HCT116 (cell line): ENCODE measurements around the gene RPTOR. TPM values are rescaled to one million over a fixed set of nuclear protein-coding genes. Genes with fewer than 3 reads are reported as not detected.

ENCODE experiments used
- ATAC-seq: fragments of 200-7000 bp; cut with Tn5 transposase; 2 replicates; pipeline ENCODE4 v1.9.1; 2020; ENCODE audit warnings: mild to moderate bottlenecking, moderate library complexity
- BruUV-seq: library from RNA; stranded (reverse); fragments of 400-500 nt; replicated peaks from 2 replicates; lab custom pipeline; 2021; lab: Mats Ljungman, UMichigan
- CTCF ChIA-PET: fragments of 300-600 bp; sonication (Branson Sonifier 250); formaldehyde crosslinking; loops from one replicate; lab custom pipeline; 2021; ENCODE audit warnings: antibody characterized with exemption; lab: Charles Lee
- POLR2A ChIA-PET: fragments of 300-600, 350-600 bp; sonication (Branson Sonifier 250); formaldehyde crosslinking; loops from one replicate; lab custom pipeline; 2021; ENCODE audit warnings: antibody characterized with exemption; lab: Charles Lee
- RAD21 ChIA-PET, 2 experiments: fragments of 300-600 bp; sonication (Branson Sonifier 250); formaldehyde crosslinking; loops; one replicate each; lab custom pipeline; 2023; ENCODE audit warnings: low total read pairs in 2 of 2; ENCODE audit not compliant: uncharacterized antibody in 2 of 2, unreplicated experiment in 2 of 2, low non-redundant PET in 1 of 2; lab: Charles Lee
- DNase-seq: peaks from one replicate; pipeline ENCODE4 v3.0.0-alpha.2; 2010; ENCODE audit warnings: low read depth, low spot score
- H2AFZ ChIP-seq: fragments of 200-600 bp; shearing (Covaris generic), sonication (generic); 2 replicates; pipeline ENCODE4 v1.6.1; 2017; ENCODE audit warnings: low read depth, mixed run types, mixed read lengths, antibody characterized with exemption, low read length; ENCODE audit not compliant: poor library complexity, severe bottlenecking
- H3K27ac ChIP-seq: 2 replicates; pipeline ENCODE4 v1.5.1; 2012; ENCODE audit warnings: low read depth, low read length
- H3K27me3 ChIP-seq: fragments of 200-600 bp; sonication (generic); 2 replicates; pipeline ENCODE4 v1.6.1; 2016; ENCODE audit warnings: mixed run types, low read length, mixed read lengths; ENCODE audit not compliant: insufficient read depth
- H3K36me3 ChIP-seq, 2 experiments: fragments of 200-500 bp in 1 of 2; fragments of 200-600 bp in 1 of 2; sonication (Bioruptor generic) in 1 of 2; sonication (generic) in 1 of 2; 2 replicates each; pipeline versions ENCODE4 v1.5.1 to v1.6.1; 2014 to 2016; ENCODE audit warnings: low read length in 2 of 2, inconsistent platforms in 1 of 2, mixed read lengths in 1 of 2, mixed run types in 1 of 2; ENCODE audit not compliant: insufficient read depth in 2 of 2, control insufficient read depth in 1 of 2
- H3K4me1 ChIP-seq, 2 experiments: fragments of 200-600 bp in 1 of 2; sonication (generic) in 1 of 2; 2 replicates each; pipeline versions ENCODE4 v1.5.1 to v1.6.1; 2012 to 2017; ENCODE audit warnings: low read length in 2 of 2, inconsistent platforms in 1 of 2, mild to moderate bottlenecking in 1 of 2, mixed read lengths in 1 of 2, mixed run types in 1 of 2, moderate library complexity in 1 of 2; ENCODE audit not compliant: insufficient read depth in 2 of 2, control insufficient read depth in 1 of 2
- H3K4me2 ChIP-seq: fragments of 200-600 bp; sonication (generic); 2 replicates; pipeline ENCODE4 v1.6.1; 2017; ENCODE audit warnings: mixed run types, low read length, mixed read lengths
- H3K4me3 ChIP-seq, 2 experiments: fragments of 200-600 bp in 1 of 2; sonication (generic) in 1 of 2; replicated peaks in 1 of 2; 2 replicates each; pipeline ENCODE4 v1.5.1; 2011 to 2016; ENCODE audit warnings: low read length in 2 of 2, control low read depth in 1 of 2, low read depth in 1 of 2, mild to moderate bottlenecking in 1 of 2, mixed read lengths in 1 of 2, mixed run types in 1 of 2
- H3K79me2 ChIP-seq: fragments of 200-600 bp; sonication (generic); 2 replicates; pipeline ENCODE4 v1.6.1; 2017; ENCODE audit warnings: mild to moderate bottlenecking, mixed run types, low read length, moderate library complexity, mixed read lengths; ENCODE audit not compliant: insufficient read depth
- H3K9ac ChIP-seq: fragments of 200-600 bp; sonication (generic); 2 replicates; pipeline ENCODE4 v1.6.1; 2016; ENCODE audit warnings: low read length, mixed read lengths
- H3K9me2 ChIP-seq: fragments of 200-600 bp; sonication (generic), shearing (Covaris generic); 2 replicates; pipeline ENCODE4 v1.6.1; 2017; ENCODE audit warnings: mixed run types, mild to moderate bottlenecking, moderate library complexity; ENCODE audit not compliant: insufficient read depth
- H3K9me3 ChIP-seq, 2 experiments: fragments of 200-500 bp in 1 of 2; fragments of 200-600 bp in 1 of 2; sonication (Bioruptor generic) in 1 of 2; sonication (generic) in 1 of 2; 2 replicates each; pipeline ENCODE4 v1.6.1; 2014 to 2017; ENCODE audit warnings: low read length in 2 of 2, mixed read lengths in 2 of 2, inconsistent platforms in 1 of 2, low read depth in 1 of 2, mild to moderate bottlenecking in 1 of 2, mixed run types in 1 of 2, moderate library complexity in 1 of 2; ENCODE audit not compliant: control insufficient read depth in 1 of 2, insufficient read depth in 1 of 2
- H4K20me1 ChIP-seq: fragments of 200-600 bp; sonication (generic), shearing (Covaris generic); 2 replicates; pipeline ENCODE4 v1.6.1; 2017; ENCODE audit warnings: mixed run types, mild to moderate bottlenecking, moderate library complexity; ENCODE audit not compliant: insufficient read depth
- ATF3 ChIP-seq: IDR thresholded peaks from 2 replicates; pipeline ENCODE4 v1.6.1; 2012
- CTCF ChIP-seq, 3 experiments: fragments of 200-600 bp in 1 of 3; sonication (generic) in 1 of 3; IDR thresholded peaks in 2 of 3; conservative IDR thresholded peaks in 1 of 3; 2 replicates each; pipeline ENCODE4 v1.5.1; 2012 to 2017; ENCODE audit warnings: low read depth in 2 of 3, low read length in 2 of 3, antibody characterized with exemption in 1 of 3, borderline replicate concordance in 1 of 3, control low read depth in 1 of 3, mild to moderate bottlenecking in 1 of 3, mixed read lengths in 1 of 3, mixed run types in 1 of 3, moderate library complexity in 1 of 3; ENCODE audit not compliant: insufficient read depth in 1 of 3
- ELF1 ChIP-seq: IDR thresholded peaks from 2 replicates; pipeline ENCODE4 v1.6.1; 2012; ENCODE audit warnings: low read depth, borderline replicate concordance
- EZH2phosphoT487 ChIP-seq: fragments of 200-600 bp; IDR thresholded peaks from 2 replicates; pipeline ENCODE4 v1.6.1; 2018; ENCODE audit warnings: antibody characterized with exemption, borderline replicate concordance
- FOSL1 ChIP-seq: IDR thresholded peaks from 2 replicates; pipeline ENCODE4 v1.6.1; 2012; ENCODE audit warnings: low read depth
- POLR2A ChIP-seq: IDR thresholded peaks from 2 replicates; pipeline ENCODE4 v1.7.0; 2011; ENCODE audit warnings: borderline replicate concordance; ENCODE audit not compliant: insufficient read depth, insufficient read length; ENCODE audit errors: extremely low read depth
- POLR2AphosphoS5 ChIP-seq: IDR thresholded peaks from 2 replicates; pipeline ENCODE4 v1.6.1; 2011; ENCODE audit warnings: mild to moderate bottlenecking, low read depth, low read length, moderate library complexity
- REST ChIP-seq: IDR thresholded peaks from 2 replicates; pipeline ENCODE4 v1.6.1; 2012; ENCODE audit warnings: low read depth
- SIN3A ChIP-seq: IDR thresholded peaks from 2 replicates; pipeline ENCODE4 v1.6.1; 2012; ENCODE audit warnings: low read depth
- SP1 ChIP-seq: IDR thresholded peaks from 2 replicates; pipeline ENCODE4 v1.6.1; 2012; ENCODE audit warnings: low read depth
- TCF7L2 ChIP-seq: IDR thresholded peaks from 2 replicates; pipeline ENCODE4 v1.7.0; 2011; ENCODE audit warnings: borderline replicate concordance, inconsistent platforms; ENCODE audit not compliant: insufficient read depth, insufficient read length; ENCODE audit errors: extremely low read depth
- ZBTB33 ChIP-seq: IDR thresholded peaks from 2 replicates; pipeline ENCODE4 v1.6.1; 2011; ENCODE audit warnings: mild to moderate bottlenecking, low read length, moderate library complexity; ENCODE audit not compliant: insufficient replicate concordance; ENCODE audit errors: extremely low read depth
- ZFX ChIP-seq: fragments of 450-650 bp; IDR thresholded peaks from 2 replicates; pipeline ENCODE4 v1.6.1; 2017
- intact Hi-C: fragments of 100-400 bp; cut with micrococcal nuclease; formaldehyde crosslinking; loops from 2 replicates; pipeline ENCODE4 v1.10.0; 2022
- total RNA-seq: library from RNA; stranded (reverse); gene quantifications from one replicate; pipeline ENCODE4 v1.2.1, GENCODE V29; 2021; ENCODE audit not compliant: unreplicated experiment

Gene RPTOR
- total RNA-seq, 1 experiment from 2014 or later: 69.5 TPM

- no peak for ATAC-seq
- no peaks in the 10 kb centered on the region for H3K9me3 ChIP-seq
- H3K9me2 ChIP-seq: no peaks in the 10 kb centered on the region
- no peak overlapping the region for H3K4me3 ChIP-seq
- peaks cover 0 to 20% of the 10 kb centered on the region in 2 experiments; a peak in 2 of 4 replicates for H3K4me1 ChIP-seq
- ChIA-PET CTCF (no interaction called here), POLR2A (interaction anchor here (1.5 kb wide), 1 partner anchor 12 kb away, joined by 7 read pairs; no protein-coding TSS in a partner anchor), RAD21 (no interaction called here)
- no TSS peak for BruUV-seq
- no peak overlapping the region for H3K9ac ChIP-seq
- H4K20me1 ChIP-seq: no peaks in the 10 kb centered on the region
- no peaks in the 10 kb centered on the region; the same call in 1 of the 2 replicates for H3K79me2 ChIP-seq
- intact Hi-C loops: no loop called here
- H3K27me3 ChIP-seq: no peaks in the 10 kb centered on the region
- no peak overlapping the region for H2AFZ ChIP-seq
- no peak overlapping the region for H3K27ac ChIP-seq
- no peak for TF ChIP-seq ZFX
- TF ChIP-seq CTCF (IDR thresholded peaks at IDR 0.05 in 2 of 3, conservative IDR thresholded peaks at IDR 0.05 in 1 of 3; ENCODE audit: borderline replicate concordance in 1 of 3, insufficient read depth in 1 of 3, low read depth in 2 of 3, low read length in 2 of 3): no peak
- TF ChIP-seq SP1: no peak
- no peak for TF ChIP-seq ZBTB33
- no peak for TF ChIP-seq POLR2AphosphoS5
- TF ChIP-seq POLR2A: no peak
- no peak for TF ChIP-seq EZH2phosphoT487
- no peak for TF ChIP-seq FOSL1
- TF ChIP-seq ATF3: no peak
- TF ChIP-seq SIN3A: no peak
- no peak for TF ChIP-seq REST
- no peak for TF ChIP-seq ELF1
- TF ChIP-seq TCF7L2: no peak
- peaks cover 0 to 5% of the 10 kb centered on the region in 2 experiments; a peak in 1 of 4 replicates for H3K36me3 ChIP-seq
- no peak overlapping the region for H3K4me2 ChIP-seq
- no peak for DNase-seq
Measured at GRCh38 chr17:80821546-80821945, 276.9 kb downstream of the RPTOR start.
